Spinal cord (tissue), 10 donors: ENCODE measurements around the gene KIRREL3. TPM values are rescaled to one million over a fixed set of nuclear protein-coding genes. Genes with fewer than 3 reads are reported as not detected.

Experiments used
- DNase-seq, 6 donors: peaks; one replicate each; pipeline versions ENCODE4 v3.0.0 to v3.0.0-alpha.2; 2013 to 2015; ENCODE audit warnings: low spot score in 6 of 6, low read depth in 4 of 6
- H3K27ac ChIP-seq: one replicate; pipeline ENCODE4 v1.5.1; 2013; ENCODE audit warnings: low read depth, low read length, control low read depth
- H3K27me3 ChIP-seq: one replicate; pipeline ENCODE4 v1.6.1; 2013; ENCODE audit warnings: low read length; ENCODE audit not compliant: control insufficient read depth, insufficient read depth
- H3K36me3 ChIP-seq: one replicate; pipeline ENCODE4 v1.6.1; 2013; ENCODE audit warnings: low read length; ENCODE audit not compliant: control insufficient read depth, insufficient read depth
- H3K4me1 ChIP-seq: one replicate; pipeline ENCODE4 v1.6.1; 2013; ENCODE audit warnings: low read length; ENCODE audit not compliant: control insufficient read depth, insufficient read depth
- H3K4me3 ChIP-seq: one replicate; pipeline ENCODE4 v1.5.1; 2013; ENCODE audit warnings: low read depth, low read length, control low read depth
- H3K9me3 ChIP-seq: one replicate; pipeline ENCODE4 v1.6.1; 2013; ENCODE audit warnings: low read length; ENCODE audit not compliant: control insufficient read depth, insufficient read depth
- WGBS: methylation state at CpG from one replicate; pipeline ENCODE4 v1.1.5; 2013; ENCODE audit warnings: missing lambda C conversion rate; ENCODE audit not compliant: insufficient coverage; 5-methylcytosine and 5-hydroxymethylcytosine counted together
- polyA plus RNA-seq, 2 donors: library from polyadenylated mRNA; unstranded; fragments of 120-200 nt; gene quantifications; one replicate each; pipeline ENCODE4 v1.2.1, GENCODE V29; 2013; ENCODE audit not compliant: insufficient read length in 2 of 2
- total RNA-seq, 2 donors: library from RNA; depleted of rRNA in 1 of 2; stranded (reverse); fragments of 120-200 nt in 1 of 2; fragments of >200 nt in 1 of 2; gene quantifications; one replicate each; pipeline versions ENCODE4 v1.2.3 to v1.2.4, GENCODE V29; 2013 to 2014
- donor health status: healthy.

KIRREL3 gene
- total and polyA plus RNA-seq, 4 donors, result 10.0 to 58.1 (median 31.7) TPM

- 69% methylated on average over 1 of the region's 2 CpGs for WGBS
- Histone ChIP-seq H3K4me3 (no peak overlapping the region), H3K36me3 (no peaks in the 10 kb centered on the region), H3K9me3 (no peaks in the 10 kb centered on the region), H3K4me1 (no peaks in the 10 kb centered on the region), H3K27ac (no peak overlapping the region), H3K27me3 (no peaks in the 10 kb centered on the region)
- DNase-seq, result no peak
These were observed 365.6 kb downstream of the KIRREL3 start for GRCh38 chr11:126634963-126635362.

DNA sequence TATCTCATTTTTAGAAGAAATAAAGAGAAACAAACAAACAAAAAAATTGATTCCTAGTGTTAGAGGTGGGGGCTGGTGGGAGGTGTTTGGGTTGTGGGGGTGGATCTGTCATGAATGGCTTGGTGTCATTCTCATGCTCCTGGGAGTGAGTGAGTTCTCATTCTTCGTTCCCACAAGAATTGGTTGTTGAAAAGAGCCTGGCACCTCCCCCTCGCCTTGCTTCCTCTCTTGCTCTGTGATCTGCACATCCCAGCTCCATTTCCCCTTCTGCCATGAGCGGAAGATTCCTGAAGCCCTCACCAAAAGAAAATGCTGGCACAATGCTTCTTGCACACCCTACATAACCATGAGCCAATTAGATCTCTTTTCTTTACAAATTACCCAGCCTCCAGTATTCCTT is 367.2 kb downstream of the KIRREL3 start:
- Histone ChIP-seq H3K9me3 (no peaks in the 10 kb centered on the region), H3K27me3 (no peaks in the 10 kb centered on the region), H3K4me1 (peaks cover 10% of the 10 kb centered on the region), H3K27ac (no peak overlapping the region), H3K4me3 (no peak overlapping the region), H3K36me3 (no peaks in the 10 kb centered on the region)
- DNase-seq, result no peak
- 64% methylated on average over 2 of the region's 3 CpGs for WGBS

GRCh38 chr11:126630893-126631798 is 369.4 kb downstream of the KIRREL3 start:
- 81% methylated on average over 5 of the region's 10 CpGs for WGBS
- no peak for DNase-seq
- no peak overlapping the region for H3K4me3 ChIP-seq

DNA sequence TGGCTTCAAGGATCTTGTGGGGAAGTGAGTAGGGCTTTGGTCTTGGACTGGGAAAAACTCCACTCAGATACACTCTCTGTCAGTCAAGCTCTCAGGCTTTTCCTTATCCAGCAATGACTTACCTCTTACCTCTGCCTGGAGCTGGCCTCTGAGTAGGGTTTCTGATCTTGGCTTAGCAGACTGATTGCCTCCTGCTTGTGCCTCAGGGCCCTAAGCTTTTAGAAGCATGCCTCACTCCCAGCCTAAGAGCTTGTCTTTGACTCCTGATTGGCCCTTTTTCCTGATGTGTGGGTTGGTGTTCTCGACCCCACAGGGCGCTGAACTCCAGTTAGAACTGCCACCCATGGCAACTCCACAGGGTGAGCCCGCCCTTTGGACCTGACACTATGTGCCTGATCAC is 370.1 kb downstream of the KIRREL3 start:
- 100% methylated on average over 2 of the region's 3 CpGs for WGBS
- Histone ChIP-seq H3K36me3 (no peaks in the 10 kb centered on the region), H3K27me3 (no peaks in the 10 kb centered on the region), H3K4me3 (no peak overlapping the region), H3K9me3 (no peaks in the 10 kb centered on the region), H3K27ac (no peak overlapping the region), H3K4me1 (peaks cover 10% of the 10 kb centered on the region)
- no peak for DNase-seq

More at GRCh38 chr11:126630893-126631798, 369.4 kb downstream of the KIRREL3 start:
- Histone ChIP-seq H3K27ac (no peak overlapping the region), H3K27me3 (no peaks in the 10 kb centered on the region), H3K36me3 (no peaks in the 10 kb centered on the region), H3K4me1 (peaks cover 10% of the 10 kb centered on the region), H3K9me3 (no peaks in the 10 kb centered on the region)

GRCh38 chr11:126628790-126629621 is 371.6 kb downstream of the KIRREL3 start:
- H3K4me1 ChIP-seq, result peaks cover 10% of the 10 kb centered on the region
- H3K27me3 ChIP-seq, result no peaks in the 10 kb centered on the region
- no peaks in the 10 kb centered on the region for H3K36me3 ChIP-seq
- DNase-seq, result peak in 1 of 6 donors; percentile 38
- H3K4me3 ChIP-seq, result no peak overlapping the region
- no peak overlapping the region for H3K27ac ChIP-seq
- WGBS, result 53% methylated on average over 7 of the region's 13 CpGs
- no peaks in the 10 kb centered on the region for H3K9me3 ChIP-seq

DNA sequence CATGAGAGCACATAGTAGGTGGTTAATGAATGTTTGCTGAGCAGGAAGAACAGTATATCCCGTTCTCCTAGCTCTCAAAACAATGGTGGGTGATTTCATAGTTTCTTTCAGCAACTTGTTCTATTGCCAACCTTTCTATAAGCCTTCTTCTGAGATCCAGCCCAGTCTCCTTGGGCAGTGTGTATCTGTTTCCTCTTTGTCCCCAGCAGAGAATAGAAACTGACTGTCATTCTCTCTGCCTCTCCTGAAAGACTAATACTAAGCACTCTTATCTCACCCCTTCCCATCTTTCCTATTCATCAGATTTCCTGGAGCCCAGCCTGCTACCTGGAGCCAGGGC is 372.1 kb downstream of the KIRREL3 start:
- 83% methylated on average over 1 of the region's 1 CpG for WGBS
- H3K4me1 ChIP-seq, result peaks cover 10% of the 10 kb centered on the region
- H3K9me3 ChIP-seq, result no peaks in the 10 kb centered on the region
- H3K4me3 ChIP-seq, result no peak overlapping the region
- no peaks in the 10 kb centered on the region for H3K27me3 ChIP-seq
- H3K27ac ChIP-seq, result no peak overlapping the region
- DNase-seq, result no peak
- H3K36me3 ChIP-seq, result no peaks in the 10 kb centered on the region

GRCh38 chr11:126627421-126627820 is 373.1 kb downstream of the KIRREL3 start:
- WGBS, result 74% methylated on average over 6 of the region's 7 CpGs

DNA sequence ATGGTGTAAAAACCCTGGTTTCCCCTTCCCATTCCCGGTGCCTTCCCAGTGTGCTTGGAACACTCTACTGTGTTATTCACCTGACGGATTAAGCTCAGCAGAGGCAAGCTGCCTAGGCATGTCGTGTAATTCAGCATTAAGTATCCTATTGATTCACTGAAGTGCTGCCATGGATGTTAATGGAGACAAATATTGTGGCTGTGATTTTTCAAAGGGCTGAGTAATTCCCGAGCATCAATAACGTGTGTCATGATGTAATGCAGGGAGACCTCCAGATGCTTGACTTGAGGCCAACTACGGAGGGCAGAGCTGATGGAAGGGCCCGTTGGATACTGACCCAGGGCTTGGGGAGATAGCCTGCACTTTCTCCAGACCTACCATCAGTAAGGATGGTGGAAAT is 376.1 kb downstream of the KIRREL3 start:
- no peaks in the 10 kb centered on the region for H3K27me3 ChIP-seq
- no peak overlapping the region for H3K27ac ChIP-seq
- no peak overlapping the region for H3K4me3 ChIP-seq
- 54% methylated on average over 6 of the region's 7 CpGs for WGBS
- H3K4me1 ChIP-seq, result peaks cover 10% of the 10 kb centered on the region
- H3K9me3 ChIP-seq, result no peaks in the 10 kb centered on the region
- peak in 1 of 6 donors; percentile 63 for DNase-seq
- no peaks in the 10 kb centered on the region for H3K36me3 ChIP-seq

More at GRCh38 chr11:126627421-126627820, 373.1 kb downstream of the KIRREL3 start:
- DNase-seq, result no peak
- no peaks in the 10 kb centered on the region for H3K9me3 ChIP-seq
- no peaks in the 10 kb centered on the region for H3K36me3 ChIP-seq
- H3K4me3 ChIP-seq, result no peak overlapping the region
- no peak overlapping the region for H3K27ac ChIP-seq
- peaks cover 10% of the 10 kb centered on the region for H3K4me1 ChIP-seq
- H3K27me3 ChIP-seq, result no peaks in the 10 kb centered on the region

- WGBS, result 94% methylated on average over 3 of the region's 3 CpGs
- no peak for DNase-seq
- H3K9me3 ChIP-seq, result no peaks in the 10 kb centered on the region
These were observed 381.1 kb downstream of the KIRREL3 start for GRCh38 chr11:126619516-126619915.

More at GRCh38 chr11:126619516-126619915, 381.1 kb downstream of the KIRREL3 start:
- no peak overlapping the region for H3K27ac ChIP-seq
- H3K27me3 ChIP-seq, result no peaks in the 10 kb centered on the region
- no peaks in the 10 kb centered on the region for H3K36me3 ChIP-seq
- no peaks in the 10 kb centered on the region for H3K4me1 ChIP-seq
- no peak overlapping the region for H3K4me3 ChIP-seq
